HEK293T (cell line): Measurements from ENCODE around the gene LRRC4C.

Source experiments
- ARNT ChIP-seq: fragments of 450-650 bp; IDR thresholded peaks from 2 replicates; pipeline ENCODE4 v1.6.1; 2017; ENCODE audit warnings: mild to moderate bottlenecking
- BHLHE40 ChIP-seq: fragments of 450-650 bp; IDR thresholded peaks from 2 replicates; pipeline ENCODE4 v1.6.1; 2016; ENCODE audit warnings: mild to moderate bottlenecking, moderate library complexity, borderline replicate concordance
- CTBP1 ChIP-seq: fragments of 450-650 bp; IDR thresholded peaks from 2 replicates; pipeline ENCODE4 v1.6.1; 2016; ENCODE audit warnings: borderline replicate concordance
- ELF4 ChIP-seq: fragments of 450-650 bp; IDR thresholded peaks from 2 replicates; pipeline ENCODE4 v1.6.1; 2017; ENCODE audit warnings: antibody characterized with exemption
- FOXA1 ChIP-seq: fragments of 450-650 bp; IDR thresholded peaks from 2 replicates; pipeline ENCODE4 v1.6.1; 2016; ENCODE audit warnings: mild to moderate bottlenecking
- FOXK2 ChIP-seq: fragments of 450-650 bp; IDR thresholded peaks from 2 replicates; pipeline ENCODE4 v1.6.1; 2016; ENCODE audit warnings: mild to moderate bottlenecking
- FOXM1 ChIP-seq: fragments of 450-650 bp; IDR thresholded peaks from 2 replicates; pipeline ENCODE4 v1.6.1; 2017; ENCODE audit warnings: mild to moderate bottlenecking, borderline replicate concordance
- HDGF ChIP-seq: fragments of 450-650 bp; IDR thresholded peaks from 2 replicates; pipeline ENCODE4 v1.6.1; 2017; ENCODE audit warnings: antibody characterized with exemption, borderline replicate concordance
- NFRKB ChIP-seq: fragments of 450-650 bp; IDR thresholded peaks from 2 replicates; pipeline ENCODE4 v1.6.1; 2016; ENCODE audit warnings: mild to moderate bottlenecking, moderate library complexity
- SP1 ChIP-seq: fragments of 450-650 bp; IDR thresholded peaks from 2 replicates; pipeline ENCODE4 v1.6.1; 2017
- SUZ12 ChIP-seq: fragments of 450-650 bp; IDR thresholded peaks from 2 replicates; pipeline ENCODE4 v1.6.1; 2016; ENCODE audit warnings: mild to moderate bottlenecking
- TARDBP ChIP-seq: fragments of 450-650 bp; IDR thresholded peaks from 2 replicates; pipeline ENCODE4 v1.6.1; 2016
- ZNF384 ChIP-seq: fragments of 450-650 bp; IDR thresholded peaks from 2 replicates; pipeline ENCODE4 v1.6.1; 2016
- TF ChIP-seq, protein P1 (sequence below): fragments of 450-650 bp; IDR thresholded peaks from 2 replicates; pipeline ENCODE4 v1.6.1; 2016

DNA sequence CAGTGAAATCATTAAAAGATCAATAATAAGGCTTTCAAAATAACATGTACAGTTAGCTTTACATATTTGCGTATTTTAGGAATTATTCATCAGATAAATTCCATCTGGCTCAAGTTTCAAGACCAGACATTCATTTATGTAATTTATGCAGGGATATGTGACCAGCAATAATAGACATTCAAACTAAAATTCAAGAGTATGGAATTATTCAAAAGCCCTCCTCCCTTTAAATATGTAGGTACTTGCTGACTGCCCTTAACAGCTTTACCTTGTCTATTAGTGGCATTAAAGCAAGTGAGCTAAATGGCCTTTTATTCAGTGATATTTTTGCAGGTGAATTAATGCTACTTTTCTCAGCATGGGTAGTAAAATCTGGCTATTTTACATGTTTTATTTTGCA is 126.1 kb downstream of the LRRC4C start:
- TF ChIP-seq SUZ12 (no peak), TARDBP (no peak), ZNF384 (no peak), BHLHE40 (no peak), SP1 (no peak), FOXM1 (no peak), NFRKB (no peak), ELF4 (no peak), HDGF (no peak), FOXK2 (no peak), ARNT (no peak), CTBP1 (no peak), FOXA1 (no peak)
- TF ChIP-seq, protein P1, sequence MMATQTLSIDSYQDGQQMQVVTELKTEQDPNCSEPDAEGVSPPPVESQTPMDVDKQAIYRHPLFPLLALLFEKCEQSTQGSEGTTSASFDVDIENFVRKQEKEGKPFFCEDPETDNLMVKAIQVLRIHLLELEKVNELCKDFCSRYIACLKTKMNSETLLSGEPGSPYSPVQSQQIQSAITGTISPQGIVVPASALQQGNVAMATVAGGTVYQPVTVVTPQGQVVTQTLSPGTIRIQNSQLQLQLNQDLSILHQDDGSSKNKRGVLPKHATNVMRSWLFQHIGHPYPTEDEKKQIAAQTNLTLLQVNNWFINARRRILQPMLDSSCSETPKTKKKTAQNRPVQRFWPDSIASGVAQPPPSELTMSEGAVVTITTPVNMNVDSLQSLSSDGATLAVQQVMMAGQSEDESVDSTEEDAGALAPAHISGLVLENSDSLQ = no peak
